ENCODE measurements around the gene CYP8B1. TPM values are rescaled to one million over a fixed set of nuclear protein-coding genes. Genes with fewer than 3 reads are reported as not detected.

The CYP8B1 gene
- total and polyA plus RNA-seq, 2 of the 8 experiments (the other 6 are each of a cell fraction or from before 2014, with no cell fraction given), result not detected

DNA sequence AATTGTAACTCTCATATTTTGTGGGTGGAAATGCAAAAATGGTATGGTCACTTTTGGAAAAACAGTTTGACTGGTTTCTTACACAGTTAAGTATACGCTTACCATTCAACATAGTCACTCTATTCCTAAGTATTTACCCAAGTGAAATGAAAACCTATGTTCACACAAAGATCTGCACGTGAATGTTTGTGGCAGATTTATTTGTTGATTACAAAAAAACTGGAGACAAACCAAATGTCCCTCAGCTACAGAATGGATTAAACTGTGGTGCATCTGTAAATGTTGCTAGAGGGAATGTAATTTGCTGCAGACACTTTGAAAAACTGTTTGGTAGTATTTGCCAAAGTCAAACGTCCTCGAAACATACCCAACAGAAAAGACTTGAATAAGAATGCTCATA lies 37.1 kb downstream of the CYP8B1 start:
- H4K8ac ChIP-seq (ENCODE audit: extremely low read depth, insufficient read depth, low read length), result no peak overlapping the region
- H3K79me2 ChIP-seq (ENCODE audit: control insufficient read depth in 1 of 2, insufficient read depth in 2 of 2, low read length in 2 of 2), result no peaks in the 10 kb centered on the region
- H2BK5ac ChIP-seq (ENCODE audit: low read depth, low read length), result no peak overlapping the region
- H3K4me2 ChIP-seq (ENCODE audit: insufficient read depth in 1 of 2, low read depth in 2 of 2, low read length in 2 of 2), result no peak overlapping the region
- H3K56ac ChIP-seq (replicated peaks; ENCODE audit: insufficient read length, low read depth, low read length), result no peak overlapping the region
- H3K18ac ChIP-seq (ENCODE audit: extremely low read depth, low read length), result no peak overlapping the region
- H3K4me1 ChIP-seq (replicated peaks in 1 of 4; ENCODE audit: control insufficient read depth in 3 of 4, insufficient read depth in 4 of 4, low read length in 3 of 4), result no peaks in the 10 kb centered on the region
- DNase-seq (ENCODE audit: low read depth in 1 of 2, low spot score in 2 of 2) (no peak), FAIRE-seq (no peak)
- H2AFZ ChIP-seq (ENCODE audit: low read length), result no peak overlapping the region
- H3K27ac ChIP-seq (ENCODE audit: low read depth, low read length), result no peak overlapping the region
- H3K36me3 ChIP-seq (ENCODE audit: control insufficient read depth in 2 of 4, insufficient read depth in 4 of 4, low read length in 3 of 4), result no peaks in the 10 kb centered on the region
- no peak overlapping the region for H2AK5ac ChIP-seq (ENCODE audit: low read depth, low read length)
- H3K4ac ChIP-seq (replicated peaks; ENCODE audit: insufficient read length, low read depth, low read length), result no peak overlapping the region
- no peaks in the 10 kb centered on the region for H4K20me1 ChIP-seq (replicated peaks in 1 of 2; ENCODE audit: control insufficient read depth in 1 of 2, insufficient read depth in 2 of 2, low read length in 2 of 2)
- no peaks in the 10 kb centered on the region for H3K23me2 ChIP-seq (ENCODE audit: low read depth, low read length)
- no peak overlapping the region for H3K14ac ChIP-seq (ENCODE audit: insufficient read length)
- no peak overlapping the region for H3K9ac ChIP-seq (replicated peaks in 1 of 4; ENCODE audit: extremely low read depth in 1 of 4, low read depth in 3 of 4, low read length in 3 of 4)
- H2BK15ac ChIP-seq (ENCODE audit: low read length), result no peak overlapping the region
- H3K79me1 ChIP-seq (ENCODE audit: low read depth, low read length), result no peaks in the 10 kb centered on the region
- H2BK20ac ChIP-seq (ENCODE audit: low read length), result no peak overlapping the region
- H4K5ac ChIP-seq (ENCODE audit: insufficient read length, low read depth, low read length), result no peak overlapping the region
- ChIA-PET CTCF (ENCODE audit: partially characterized antibody) (interaction anchor here (0.9 to 3.4 kb wide), 17 partner anchors 9 to 211 kb away, joined by 3 to 34 read pairs (median 5); no protein-coding TSS in a partner anchor), POLR2A (ENCODE audit: partially characterized antibody) (no interaction called here)
- WGBS, 2 experiments (ENCODE audit: extremely low coverage in 1 of 2, insufficient coverage in 1 of 2, insufficient read length in 1 of 2, insufficient replicate concordance in 2 of 2, low coverage in 1 of 2, low lambda C conversion rate in 2 of 2, missing lambda C conversion rate in 1 of 2), result 82% methylated on average over 4 of the region's 4 CpGs; no CpG with 5 or more reads in 1 of the 2 experiments
- no peak overlapping the region for H4K91ac ChIP-seq (replicated peaks; ENCODE audit: insufficient read length, low read length)
- H2BK120ac ChIP-seq (replicated peaks; ENCODE audit: low read depth, low read length), result no peak overlapping the region
- H3K4me3 ChIP-seq (ENCODE audit: extremely low read depth in 1 of 4, insufficient read depth in 2 of 4, low read depth in 3 of 4, low read length in 4 of 4), result no peak overlapping the region
- no peak for TF ChIP-seq PHF8 (conservative IDR thresholded peaks at IDR 0.05; ENCODE audit: low read depth, low read length)
- no peak for TF ChIP-seq TAF7 (optimal IDR thresholded peaks at IDR 0.05; ENCODE audit: borderline replicate concordance, low read depth, low read length)
- TF ChIP-seq ZNF274 (IDR thresholded peaks at IDR 0.05; ENCODE audit: borderline replicate concordance, extremely low read depth, low read length), result no peak
- no peak for TF ChIP-seq POLR2AphosphoS5 (IDR thresholded peaks at IDR 0.05; ENCODE audit: low read depth, low read length)
- no peaks in the 10 kb centered on the region for H3K9me3 ChIP-seq (ENCODE audit: insufficient read depth in 2 of 2, low read depth in 1 of 2, low read length in 1 of 2)
- H2BK12ac ChIP-seq (ENCODE audit: low read depth, low read length), result no peak overlapping the region
- H3K27me3 ChIP-seq (replicated peaks in 1 of 4; ENCODE audit: control insufficient read depth in 3 of 4, extremely low read depth in 1 of 4, insufficient read depth in 3 of 4, low read length in 3 of 4), result no peaks in the 10 kb centered on the region
- H3K23ac ChIP-seq (ENCODE audit: insufficient read length), result no peak overlapping the region

Measured in H1 (cell line).